ENCODE measurements around the gene PLEK.

DNA sequence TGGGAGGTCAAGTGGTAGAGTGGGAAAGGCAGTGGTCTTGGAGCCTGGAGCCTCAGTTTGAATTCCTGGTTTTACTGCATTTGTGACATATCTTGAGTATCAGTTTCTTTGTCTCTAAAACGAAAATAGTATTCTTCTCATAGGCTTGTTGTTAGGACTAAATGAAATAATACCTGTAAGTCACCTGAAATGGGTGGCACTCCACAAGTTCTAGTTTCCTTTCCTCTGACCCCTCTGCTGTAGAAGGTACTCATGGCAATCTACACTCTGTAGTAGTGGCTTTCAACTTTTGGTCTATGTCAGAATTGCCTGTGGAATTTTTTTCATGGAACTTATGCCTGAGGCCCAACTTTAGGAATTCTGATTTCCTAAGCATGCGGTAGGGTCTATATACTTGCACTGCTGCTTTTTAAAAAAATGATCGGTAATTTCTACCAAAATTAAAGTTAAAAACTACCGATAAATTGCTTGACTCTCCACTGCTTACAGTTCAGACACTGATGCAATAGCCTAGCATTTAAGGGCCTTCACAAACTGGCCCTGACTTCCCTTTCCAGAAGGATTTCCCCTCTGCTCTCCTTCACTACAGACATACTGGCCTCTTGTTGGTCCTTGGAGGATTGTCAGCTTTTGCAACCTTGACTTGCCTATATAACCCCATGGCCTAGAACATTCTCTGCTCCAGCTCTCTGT, 47.2 kb downstream of the PLEK start:
- TF ChIP-seq, protein P1, sequence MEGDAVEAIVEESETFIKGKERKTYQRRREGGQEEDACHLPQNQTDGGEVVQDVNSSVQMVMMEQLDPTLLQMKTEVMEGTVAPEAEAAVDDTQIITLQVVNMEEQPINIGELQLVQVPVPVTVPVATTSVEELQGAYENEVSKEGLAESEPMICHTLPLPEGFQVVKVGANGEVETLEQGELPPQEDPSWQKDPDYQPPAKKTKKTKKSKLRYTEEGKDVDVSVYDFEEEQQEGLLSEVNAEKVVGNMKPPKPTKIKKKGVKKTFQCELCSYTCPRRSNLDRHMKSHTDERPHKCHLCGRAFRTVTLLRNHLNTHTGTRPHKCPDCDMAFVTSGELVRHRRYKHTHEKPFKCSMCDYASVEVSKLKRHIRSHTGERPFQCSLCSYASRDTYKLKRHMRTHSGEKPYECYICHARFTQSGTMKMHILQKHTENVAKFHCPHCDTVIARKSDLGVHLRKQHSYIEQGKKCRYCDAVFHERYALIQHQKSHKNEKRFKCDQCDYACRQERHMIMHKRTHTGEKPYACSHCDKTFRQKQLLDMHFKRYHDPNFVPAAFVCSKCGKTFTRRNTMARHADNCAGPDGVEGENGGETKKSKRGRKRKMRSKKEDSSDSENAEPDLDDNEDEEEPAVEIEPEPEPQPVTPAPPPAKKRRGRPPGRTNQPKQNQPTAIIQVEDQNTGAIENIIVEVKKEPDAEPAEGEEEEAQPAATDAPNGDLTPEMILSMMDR (IDR thresholded peaks at IDR 0.05; ENCODE audit: low read depth, low read length, missing input control): no peak
- TF ChIP-seq, protein P2, sequence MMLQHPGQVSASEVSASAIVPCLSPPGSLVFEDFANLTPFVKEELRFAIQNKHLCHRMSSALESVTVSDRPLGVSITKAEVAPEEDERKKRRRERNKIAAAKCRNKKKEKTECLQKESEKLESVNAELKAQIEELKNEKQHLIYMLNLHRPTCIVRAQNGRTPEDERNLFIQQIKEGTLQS (IDR thresholded peaks at IDR 0.05): no peak
- TF ChIP-seq HNF4A (conservative IDR thresholded peaks at IDR 0.05) (no peak), GABPA (IDR thresholded peaks at IDR 0.05 in 1 of 2, conservative IDR thresholded peaks at IDR 0.05 in 1 of 2) (no peak), YY1 (IDR thresholded peaks at IDR 0.05) (no peak), RAD21 (IDR thresholded peaks at IDR 0.05) (no peak), SP1 (IDR thresholded peaks at IDR 0.05) (no peak), FOXA1 (IDR thresholded peaks at IDR 0.05) (no peak), EGR1 (IDR thresholded peaks at IDR 0.05; ENCODE audit: low read depth in 2 of 2) (no peak), TAF1 (conservative IDR thresholded peaks at IDR 0.05) (no peak), JUND (IDR thresholded peaks at IDR 0.05) (no peak)
- TF ChIP-seq, protein P3, sequence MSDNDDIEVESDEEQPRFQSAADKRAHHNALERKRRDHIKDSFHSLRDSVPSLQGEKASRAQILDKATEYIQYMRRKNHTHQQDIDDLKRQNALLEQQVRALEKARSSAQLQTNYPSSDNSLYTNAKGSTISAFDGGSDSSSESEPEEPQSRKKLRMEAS (IDR thresholded peaks at IDR 0.05): no peak
- TF ChIP-seq, protein P4, sequence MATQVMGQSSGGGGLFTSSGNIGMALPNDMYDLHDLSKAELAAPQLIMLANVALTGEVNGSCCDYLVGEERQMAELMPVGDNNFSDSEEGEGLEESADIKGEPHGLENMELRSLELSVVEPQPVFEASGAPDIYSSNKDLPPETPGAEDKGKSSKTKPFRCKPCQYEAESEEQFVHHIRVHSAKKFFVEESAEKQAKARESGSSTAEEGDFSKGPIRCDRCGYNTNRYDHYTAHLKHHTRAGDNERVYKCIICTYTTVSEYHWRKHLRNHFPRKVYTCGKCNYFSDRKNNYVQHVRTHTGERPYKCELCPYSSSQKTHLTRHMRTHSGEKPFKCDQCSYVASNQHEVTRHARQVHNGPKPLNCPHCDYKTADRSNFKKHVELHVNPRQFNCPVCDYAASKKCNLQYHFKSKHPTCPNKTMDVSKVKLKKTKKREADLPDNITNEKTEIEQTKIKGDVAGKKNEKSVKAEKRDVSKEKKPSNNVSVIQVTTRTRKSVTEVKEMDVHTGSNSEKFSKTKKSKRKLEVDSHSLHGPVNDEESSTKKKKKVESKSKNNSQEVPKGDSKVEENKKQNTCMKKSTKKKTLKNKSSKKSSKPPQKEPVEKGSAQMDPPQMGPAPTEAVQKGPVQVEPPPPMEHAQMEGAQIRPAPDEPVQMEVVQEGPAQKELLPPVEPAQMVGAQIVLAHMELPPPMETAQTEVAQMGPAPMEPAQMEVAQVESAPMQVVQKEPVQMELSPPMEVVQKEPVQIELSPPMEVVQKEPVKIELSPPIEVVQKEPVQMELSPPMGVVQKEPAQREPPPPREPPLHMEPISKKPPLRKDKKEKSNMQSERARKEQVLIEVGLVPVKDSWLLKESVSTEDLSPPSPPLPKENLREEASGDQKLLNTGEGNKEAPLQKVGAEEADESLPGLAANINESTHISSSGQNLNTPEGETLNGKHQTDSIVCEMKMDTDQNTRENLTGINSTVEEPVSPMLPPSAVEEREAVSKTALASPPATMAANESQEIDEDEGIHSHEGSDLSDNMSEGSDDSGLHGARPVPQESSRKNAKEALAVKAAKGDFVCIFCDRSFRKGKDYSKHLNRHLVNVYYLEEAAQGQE (IDR thresholded peaks at IDR 0.05): no peak
- TF ChIP-seq, protein P5, sequence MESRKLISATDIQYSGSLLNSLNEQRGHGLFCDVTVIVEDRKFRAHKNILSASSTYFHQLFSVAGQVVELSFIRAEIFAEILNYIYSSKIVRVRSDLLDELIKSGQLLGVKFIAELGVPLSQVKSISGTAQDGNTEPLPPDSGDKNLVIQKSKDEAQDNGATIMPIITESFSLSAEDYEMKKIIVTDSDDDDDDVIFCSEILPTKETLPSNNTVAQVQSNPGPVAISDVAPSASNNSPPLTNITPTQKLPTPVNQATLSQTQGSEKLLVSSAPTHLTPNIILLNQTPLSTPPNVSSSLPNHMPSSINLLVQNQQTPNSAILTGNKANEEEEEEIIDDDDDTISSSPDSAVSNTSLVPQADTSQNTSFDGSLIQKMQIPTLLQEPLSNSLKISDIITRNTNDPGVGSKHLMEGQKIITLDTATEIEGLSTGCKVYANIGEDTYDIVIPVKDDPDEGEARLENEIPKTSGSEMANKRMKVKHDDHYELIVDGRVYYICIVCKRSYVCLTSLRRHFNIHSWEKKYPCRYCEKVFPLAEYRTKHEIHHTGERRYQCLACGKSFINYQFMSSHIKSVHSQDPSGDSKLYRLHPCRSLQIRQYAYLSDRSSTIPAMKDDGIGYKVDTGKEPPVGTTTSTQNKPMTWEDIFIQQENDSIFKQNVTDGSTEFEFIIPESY (IDR thresholded peaks at IDR 0.05): no peak
